Progenitor cell of endocrine pancreas (in vitro differentiated cells): Measurements from ENCODE around the gene POLR3H. TPM values are rescaled to one million over a fixed set of nuclear protein-coding genes. Genes with fewer than 3 reads are reported as not detected.

ENCODE experiments used
- DNase-seq: peaks from one replicate; pipeline ENCODE4 v3.0.0; 2021; ENCODE audit warnings: low spot score; ENCODE audit not compliant: unreplicated experiment
- H3K27ac Mint-ChIP-seq: 2 replicates; pipeline ENCODE4 v1.8.0; 2021; ENCODE audit warnings: mild to moderate bottlenecking, moderate library complexity, mixed read lengths
- H3K27me3 Mint-ChIP-seq: 2 replicates; pipeline ENCODE4 v1.8.0; 2021; ENCODE audit warnings: mixed read lengths
- H3K36me3 Mint-ChIP-seq: 2 replicates; pipeline ENCODE4 v1.8.0; 2022; ENCODE audit warnings: mixed read lengths; ENCODE audit not compliant: insufficient read depth
- H3K4me1 Mint-ChIP-seq: 2 replicates; pipeline ENCODE4 v1.8.0; 2021; ENCODE audit warnings: low read depth, mixed read lengths
- H3K4me3 Mint-ChIP-seq: 2 replicates; pipeline ENCODE4 v1.8.0; 2021; ENCODE audit warnings: low read depth, mild to moderate bottlenecking, moderate library complexity, mixed read lengths
- H3K9me3 Mint-ChIP-seq: 2 replicates; pipeline ENCODE4 v1.8.0; 2021; ENCODE audit warnings: low read depth, mixed read lengths
- total RNA-seq: library from RNA; stranded (reverse); gene quantifications from 2 replicates; pipeline ENCODE4 v1.2.1, GENCODE V29; 2021
- TF ChIP-seq, protein P1 (sequence below): fragments of 200-600 bp; sonication (generic); IDR thresholded peaks from one replicate; pipeline ENCODE4 v1.5.0; 2021; ENCODE audit warnings: antibody characterized with exemption, mild to moderate bottlenecking; ENCODE audit not compliant: unreplicated experiment

Gene POLR3H
- total RNA-seq, 1 donor from 2014 or later = 44.1 TPM

DNA sequence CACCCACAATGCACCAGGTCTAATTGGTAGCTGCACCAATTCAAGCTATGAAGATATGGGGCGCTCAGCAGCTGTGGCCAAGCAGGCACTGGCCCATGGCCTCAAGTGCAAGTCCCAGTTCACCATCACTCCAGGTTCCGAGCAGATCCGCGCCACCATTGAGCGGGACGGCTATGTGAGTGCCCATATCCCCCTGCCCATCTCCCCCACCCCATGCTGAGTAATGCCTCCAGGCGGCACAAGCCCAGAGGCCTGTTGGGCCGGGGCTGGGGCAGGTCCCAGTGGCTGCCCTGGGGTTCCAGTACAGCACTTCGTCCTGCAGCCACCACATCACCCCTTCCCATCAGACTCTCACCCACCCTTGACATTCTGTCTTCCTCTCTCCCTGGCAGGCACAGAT is 21.5 kb downstream of the POLR3H start:
- Mint-ChIP-seq H3K4me1 (no peaks in the 10 kb centered on the region), H3K27ac (peak overlapping the region; percentile 33), H3K36me3 (peaks cover 3% of the 10 kb centered on the region), H3K4me3 (no peak overlapping the region), H3K9me3 (no peaks in the 10 kb centered on the region), H3K27me3 (no peaks in the 10 kb centered on the region)
- no peak for DNase-seq
- TF ChIP-seq, protein P1, sequence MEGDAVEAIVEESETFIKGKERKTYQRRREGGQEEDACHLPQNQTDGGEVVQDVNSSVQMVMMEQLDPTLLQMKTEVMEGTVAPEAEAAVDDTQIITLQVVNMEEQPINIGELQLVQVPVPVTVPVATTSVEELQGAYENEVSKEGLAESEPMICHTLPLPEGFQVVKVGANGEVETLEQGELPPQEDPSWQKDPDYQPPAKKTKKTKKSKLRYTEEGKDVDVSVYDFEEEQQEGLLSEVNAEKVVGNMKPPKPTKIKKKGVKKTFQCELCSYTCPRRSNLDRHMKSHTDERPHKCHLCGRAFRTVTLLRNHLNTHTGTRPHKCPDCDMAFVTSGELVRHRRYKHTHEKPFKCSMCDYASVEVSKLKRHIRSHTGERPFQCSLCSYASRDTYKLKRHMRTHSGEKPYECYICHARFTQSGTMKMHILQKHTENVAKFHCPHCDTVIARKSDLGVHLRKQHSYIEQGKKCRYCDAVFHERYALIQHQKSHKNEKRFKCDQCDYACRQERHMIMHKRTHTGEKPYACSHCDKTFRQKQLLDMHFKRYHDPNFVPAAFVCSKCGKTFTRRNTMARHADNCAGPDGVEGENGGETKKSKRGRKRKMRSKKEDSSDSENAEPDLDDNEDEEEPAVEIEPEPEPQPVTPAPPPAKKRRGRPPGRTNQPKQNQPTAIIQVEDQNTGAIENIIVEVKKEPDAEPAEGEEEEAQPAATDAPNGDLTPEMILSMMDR = no peak

DNA sequence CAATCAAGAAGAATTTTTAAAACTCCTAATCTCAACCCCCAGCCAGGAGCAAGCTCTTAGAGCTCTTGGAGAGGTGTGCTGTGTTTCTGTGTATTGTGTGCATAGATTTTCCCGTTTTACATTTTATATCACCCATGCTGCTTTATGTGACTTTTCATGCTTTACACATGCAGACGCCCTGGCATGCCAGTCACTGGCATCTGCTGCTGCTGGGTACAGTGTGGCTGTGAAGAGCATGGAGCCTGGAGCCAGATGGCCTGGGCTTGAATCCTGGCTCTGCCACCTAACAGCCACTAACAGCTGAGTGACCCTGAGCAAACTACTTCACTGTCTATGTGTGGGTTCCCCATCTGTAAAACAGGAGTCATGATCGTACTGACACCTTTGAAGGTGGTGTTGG is 23.1 kb downstream of the POLR3H start:
- H3K4me3 Mint-ChIP-seq = no peak overlapping the region

DNA sequence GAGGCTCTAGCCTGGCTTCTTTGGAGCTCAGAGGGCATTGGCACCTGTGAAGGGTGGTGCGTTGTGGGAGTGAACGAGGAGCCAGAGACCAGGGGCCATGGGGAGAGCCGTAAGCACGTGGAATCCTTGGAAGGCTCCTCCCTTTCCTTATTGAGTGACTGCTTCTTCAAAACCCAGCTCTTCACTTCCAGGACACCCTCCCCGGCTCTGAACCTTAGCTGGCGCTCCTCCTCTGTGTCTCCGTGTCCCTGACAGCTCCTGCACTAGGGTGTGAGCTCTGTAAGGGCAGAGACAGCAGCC is 26.3 kb downstream of the POLR3H start:
- H3K9me3 Mint-ChIP-seq = no peaks in the 10 kb centered on the region
- no peak overlapping the region for H3K27ac Mint-ChIP-seq
- DNase-seq = no peak
- no peak overlapping the region for H3K4me3 Mint-ChIP-seq
- H3K36me3 Mint-ChIP-seq = peaks cover 3% of the 10 kb centered on the region
- H3K4me1 Mint-ChIP-seq = peaks cover 6% of the 10 kb centered on the region
- H3K27me3 Mint-ChIP-seq = no peaks in the 10 kb centered on the region
- TF ChIP-seq, protein P1 = no peak

More for the DNA sequence above, 23.1 kb downstream of the POLR3H start:
- TF ChIP-seq, protein P1 = no peak
- H3K9me3 Mint-ChIP-seq = no peaks in the 10 kb centered on the region
- DNase-seq = no peak
- H3K36me3 Mint-ChIP-seq = peaks cover under 1% of the 10 kb centered on the region
- no peak overlapping the region for H3K27ac Mint-ChIP-seq
- H3K4me1 Mint-ChIP-seq = no peaks in the 10 kb centered on the region
- no peaks in the 10 kb centered on the region for H3K27me3 Mint-ChIP-seq

DNA sequence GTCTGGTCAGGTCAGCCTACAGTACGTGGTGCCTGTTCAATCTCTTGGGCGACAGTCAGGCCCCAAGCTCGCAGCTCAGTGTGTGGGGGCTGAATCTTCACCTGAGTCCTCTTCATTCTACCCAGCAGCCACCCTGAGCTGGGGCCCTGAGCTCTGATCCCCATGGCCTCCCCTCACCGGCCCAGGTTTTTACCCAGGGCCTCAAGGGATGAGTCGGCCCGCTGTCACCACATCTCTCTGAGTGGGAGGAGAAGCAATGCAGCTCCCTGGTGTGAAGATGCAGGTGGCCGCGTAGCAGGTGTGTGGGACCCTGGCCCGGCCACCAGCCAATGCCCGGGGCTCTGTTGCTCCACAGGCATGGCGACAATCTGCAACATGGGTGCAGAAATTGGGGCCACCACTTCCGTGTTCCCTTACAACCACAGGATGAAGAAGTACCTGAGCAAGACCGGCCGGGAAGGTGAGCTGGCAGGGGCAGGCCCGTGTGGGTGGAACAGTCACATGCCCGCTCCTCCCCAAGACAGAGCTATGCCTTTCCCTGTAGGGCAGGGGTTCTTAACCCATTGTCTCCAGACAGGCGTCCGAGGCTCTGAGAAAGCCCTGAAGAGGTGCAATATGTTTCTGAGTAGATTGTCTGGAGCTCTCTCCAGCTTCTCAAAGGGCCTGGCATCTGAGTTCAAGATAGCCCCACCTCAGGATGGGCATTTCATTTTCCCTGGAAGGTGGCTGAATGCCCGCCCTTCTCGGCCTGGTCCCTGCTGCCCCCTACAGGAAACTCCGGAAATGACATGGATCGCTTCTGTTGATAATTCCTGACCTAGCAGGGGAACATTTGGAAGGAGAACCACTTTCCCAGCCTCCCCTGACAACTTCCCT is 26.9 kb downstream of the POLR3H start:
- peaks cover 6% of the 10 kb centered on the region for H3K36me3 Mint-ChIP-seq
- TF ChIP-seq, protein P1 = peak; percentile 85
- no peak overlapping the region for H3K27ac Mint-ChIP-seq
- DNase-seq = peak; percentile 70
- peaks cover 12% of the 10 kb centered on the region for H3K4me1 Mint-ChIP-seq
- no peaks in the 10 kb centered on the region for H3K9me3 Mint-ChIP-seq
- H3K27me3 Mint-ChIP-seq = no peaks in the 10 kb centered on the region
- no peak overlapping the region for H3K4me3 Mint-ChIP-seq

DNA sequence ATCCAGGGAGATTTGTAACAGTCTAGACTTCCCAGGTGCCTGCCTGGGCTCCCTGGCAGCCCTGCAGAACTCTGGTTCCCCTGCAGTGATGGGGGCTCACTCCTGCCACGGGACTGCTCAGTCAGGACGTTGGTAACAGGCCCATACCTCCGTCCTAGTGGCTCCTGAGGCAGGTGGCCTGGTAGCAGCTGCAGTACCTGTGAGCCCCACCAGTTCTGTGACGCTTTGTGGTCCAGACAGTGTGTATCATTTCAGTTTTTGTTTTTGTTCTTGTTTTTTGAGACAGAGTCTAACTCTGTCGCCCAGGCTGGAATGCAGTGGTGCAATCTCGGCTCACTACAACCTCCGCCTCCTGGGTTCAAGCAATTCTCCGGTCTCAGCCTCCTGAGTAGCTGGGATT is 27.8 kb downstream of the POLR3H start:
- H3K27ac Mint-ChIP-seq = no peak overlapping the region

More for the DNA sequence above, 27.8 kb downstream of the POLR3H start:
- no peak overlapping the region for H3K4me3 Mint-ChIP-seq
- H3K4me1 Mint-ChIP-seq = peaks cover 13% of the 10 kb centered on the region
- no peaks in the 10 kb centered on the region for H3K9me3 Mint-ChIP-seq
- TF ChIP-seq, protein P1 = no peak
- H3K27me3 Mint-ChIP-seq = no peaks in the 10 kb centered on the region
- no peak for DNase-seq
- H3K36me3 Mint-ChIP-seq = peaks cover 6% of the 10 kb centered on the region
